ENCODE data around the gene MACF1. TPM values are rescaled to one million over a fixed set of nuclear protein-coding genes. Genes with fewer than 3 reads are reported as not detected.
"Not testable (repeated sequence)": the region's sequence is repeated elsewhere in the genome, so short reads cannot be mapped to it uniquely, and the experiment has no call there.

The MACF1 gene
- total RNA-seq, 1 donor from 2014 or later, result 322 TPM

- intact Hi-C loops (cut with DNase I), result no loop called here
- no peak for DNase-seq (ENCODE audit: low spot score)
- ATAC-seq, result no peak
Observed at GRCh38 chr1:39489567-39490239, 285.2 kb downstream of the MACF1 start.

GRCh38 chr1:39490596-39491145 lies 286.2 kb downstream of the MACF1 start:
- DNase-seq (ENCODE audit: low spot score), result no peak
- ATAC-seq, result peak; percentile 18
- intact Hi-C loops (cut with DNase I), result no loop called here

- intact Hi-C loops (cut with DNase I), result no loop called here
- ATAC-seq, result no peak
Observed at GRCh38 chr1:39491146-39491921, 286.8 kb downstream of the MACF1 start, which contains the start of gene BMP8A. TSS of gene BMP8A (plus strand) at chr1:39491636. CDS start at chr1:39491992, 356 bp downstream.

GRCh38 chr1:39492118-39493042 lies 287.9 kb downstream of the MACF1 start:
- intact Hi-C loops (cut with DNase I); DNase-seq (ENCODE audit: low spot score); ATAC-seq: not testable (repeated sequence)

More at GRCh38 chr1:39491146-39491921, 286.8 kb downstream of the MACF1 start, which contains the start of gene BMP8A:
- DNase-seq (ENCODE audit: low spot score), result peak; percentile 70

GRCh38 chr1:39493043-39493810 lies 288.7 kb downstream of the MACF1 start:
- ATAC-seq, result peak; percentile 45
- intact Hi-C loops (cut with DNase I); DNase-seq (ENCODE audit: low spot score): not testable (repeated sequence)

- intact Hi-C loops (cut with DNase I), result no loop called here
- no peak for DNase-seq (ENCODE audit: low spot score)
Observed at GRCh38 chr1:39494671-39495410, 290.3 kb downstream of the MACF1 start.

GRCh38 chr1:39496520-39496919 lies 292.0 kb downstream of the MACF1 start:
- ATAC-seq; intact Hi-C loops (cut with DNase I); DNase-seq (ENCODE audit: low spot score): not testable (repeated sequence)

More at GRCh38 chr1:39494671-39495410, 290.3 kb downstream of the MACF1 start:
- ATAC-seq, result peak; percentile 9

GRCh38 chr1:39497585-39497984 lies 293.1 kb downstream of the MACF1 start:
- DNase-seq (ENCODE audit: low spot score) (no peak), ATAC-seq (no peak)
- intact Hi-C loops (cut with DNase I), result no loop called here

- DNase-seq (ENCODE audit: low spot score); intact Hi-C loops (cut with DNase I); ATAC-seq: not testable (repeated sequence)
Observed at GRCh38 chr1:39498096-39498710, 293.7 kb downstream of the MACF1 start.

- intact Hi-C loops (cut with DNase I); DNase-seq (ENCODE audit: low spot score); ATAC-seq: not testable (repeated sequence)
Observed at GRCh38 chr1:39498821-39499220, 294.3 kb downstream of the MACF1 start.

- intact Hi-C loops (cut with DNase I), result no loop called here
- peak; percentile 16 for ATAC-seq
Observed at GRCh38 chr1:39499668-39500067, 295.2 kb downstream of the MACF1 start.

GRCh38 chr1:39500862-39501389 lies 296.4 kb downstream of the MACF1 start:
- DNase-seq (ENCODE audit: low spot score) (no peak), ATAC-seq (no peak)
- intact Hi-C loops (cut with DNase I), result no loop called here

More at GRCh38 chr1:39499668-39500067, 295.2 kb downstream of the MACF1 start:
- no peak for DNase-seq (ENCODE audit: low spot score)

GRCh38 chr1:39501666-39502065 lies 297.2 kb downstream of the MACF1 start:
- intact Hi-C loops (cut with DNase I), result no loop called here
- no peak for DNase-seq (ENCODE audit: low spot score)
- no peak for ATAC-seq

GRCh38 chr1:39504436-39504835 lies 299.9 kb downstream of the MACF1 start:
- ATAC-seq; DNase-seq (ENCODE audit: low spot score); intact Hi-C loops (cut with DNase I): not testable (repeated sequence)

- ATAC-seq, result no peak
- no peak for DNase-seq (ENCODE audit: low spot score)
- intact Hi-C loops (cut with DNase I), result no loop called here
Observed at GRCh38 chr1:39505289-39505688, 300.8 kb downstream of the MACF1 start.

- ATAC-seq, result no peak
- intact Hi-C loops (cut with DNase I), result no loop called here
- DNase-seq (ENCODE audit: low spot score), result no peak
Observed at GRCh38 chr1:39507230-39507928, 302.9 kb downstream of the MACF1 start.

Data from sciatic nerve (tissue), 2 donors.